Measurements from ENCODE around the gene NNT.

GRCh38 chr5:43687275-43687674 lies 84.3 kb downstream of the NNT start:
- TF ChIP-seq PATZ1 (CRISPR knock-in tag; IDR thresholded peaks at IDR 0.05; ENCODE audit: borderline replicate concordance) = no peak
- TF ChIP-seq ZC3H10 (CRISPR knock-in tag; IDR thresholded peaks at IDR 0.05) = no peak
- TF ChIP-seq PPARA (CRISPR knock-in tag; IDR thresholded peaks at IDR 0.05; ENCODE audit: borderline replicate concordance) = no peak
- TF ChIP-seq TSHZ2 (CRISPR knock-in tag; IDR thresholded peaks at IDR 0.05) = no peak
- no peak for TF ChIP-seq RARB (CRISPR knock-in tag; IDR thresholded peaks at IDR 0.05)
- no peak for TF ChIP-seq OSR1 (CRISPR knock-in tag; IDR thresholded peaks at IDR 0.05)
- no peak for TF ChIP-seq ZFP30 (CRISPR knock-in tag; IDR thresholded peaks at IDR 0.05)
- TF ChIP-seq TCF4 (CRISPR knock-in tag; IDR thresholded peaks at IDR 0.05; ENCODE audit: borderline replicate concordance) = no peak
- TF ChIP-seq ZFP3 (CRISPR knock-in tag; IDR thresholded peaks at IDR 0.05) = no peak
